ENCODE measurements around the gene BIRC5.

The BIRC5 gene

DNA sequence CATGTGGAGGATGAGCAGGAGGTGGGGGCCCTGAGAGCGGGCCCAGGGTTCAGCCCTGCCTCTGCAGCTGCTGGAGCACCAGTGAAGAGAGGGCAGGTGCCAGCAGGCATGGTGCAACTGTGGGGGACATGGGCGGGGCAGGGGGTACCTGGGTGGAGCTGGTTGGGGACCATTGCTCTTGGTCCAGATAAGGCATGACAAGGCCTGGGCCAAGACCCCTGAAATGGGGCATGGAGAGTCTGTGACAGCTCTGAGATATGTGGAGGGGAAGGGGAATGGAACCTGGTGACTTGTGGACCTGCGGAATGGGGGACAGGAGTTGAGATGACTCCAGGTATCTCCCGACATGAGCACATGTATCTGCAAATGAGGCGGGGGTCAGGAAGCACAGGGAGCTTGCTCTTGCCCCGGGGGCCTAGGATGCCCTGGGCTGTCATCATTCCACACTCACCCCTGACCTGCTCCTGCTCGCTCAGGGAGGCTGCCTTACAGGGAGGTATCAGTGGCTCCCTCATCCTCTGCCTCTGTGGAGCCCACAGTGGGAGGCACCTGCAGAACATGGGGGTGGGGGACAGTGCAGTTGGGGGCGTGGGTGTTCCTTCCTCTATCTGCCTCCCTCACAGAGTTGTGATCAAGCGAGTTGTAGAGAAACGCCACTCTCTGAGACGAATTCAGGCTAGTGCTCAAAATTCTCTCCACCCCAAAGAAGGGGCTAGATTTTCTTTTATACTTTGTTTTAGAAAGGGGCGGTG is 57.5 kb downstream of the BIRC5 start:
- TF ChIP-seq, protein P1, sequence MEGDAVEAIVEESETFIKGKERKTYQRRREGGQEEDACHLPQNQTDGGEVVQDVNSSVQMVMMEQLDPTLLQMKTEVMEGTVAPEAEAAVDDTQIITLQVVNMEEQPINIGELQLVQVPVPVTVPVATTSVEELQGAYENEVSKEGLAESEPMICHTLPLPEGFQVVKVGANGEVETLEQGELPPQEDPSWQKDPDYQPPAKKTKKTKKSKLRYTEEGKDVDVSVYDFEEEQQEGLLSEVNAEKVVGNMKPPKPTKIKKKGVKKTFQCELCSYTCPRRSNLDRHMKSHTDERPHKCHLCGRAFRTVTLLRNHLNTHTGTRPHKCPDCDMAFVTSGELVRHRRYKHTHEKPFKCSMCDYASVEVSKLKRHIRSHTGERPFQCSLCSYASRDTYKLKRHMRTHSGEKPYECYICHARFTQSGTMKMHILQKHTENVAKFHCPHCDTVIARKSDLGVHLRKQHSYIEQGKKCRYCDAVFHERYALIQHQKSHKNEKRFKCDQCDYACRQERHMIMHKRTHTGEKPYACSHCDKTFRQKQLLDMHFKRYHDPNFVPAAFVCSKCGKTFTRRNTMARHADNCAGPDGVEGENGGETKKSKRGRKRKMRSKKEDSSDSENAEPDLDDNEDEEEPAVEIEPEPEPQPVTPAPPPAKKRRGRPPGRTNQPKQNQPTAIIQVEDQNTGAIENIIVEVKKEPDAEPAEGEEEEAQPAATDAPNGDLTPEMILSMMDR (IDR thresholded peaks at IDR 0.05; ENCODE audit: low read depth, low read length, missing control alignments) = no peak
- no peak overlapping the region for H3K4me3 ChIP-seq (ENCODE audit: low read depth, low read length)
- no peak for DNase-seq (ENCODE audit: low read depth)

DNA sequence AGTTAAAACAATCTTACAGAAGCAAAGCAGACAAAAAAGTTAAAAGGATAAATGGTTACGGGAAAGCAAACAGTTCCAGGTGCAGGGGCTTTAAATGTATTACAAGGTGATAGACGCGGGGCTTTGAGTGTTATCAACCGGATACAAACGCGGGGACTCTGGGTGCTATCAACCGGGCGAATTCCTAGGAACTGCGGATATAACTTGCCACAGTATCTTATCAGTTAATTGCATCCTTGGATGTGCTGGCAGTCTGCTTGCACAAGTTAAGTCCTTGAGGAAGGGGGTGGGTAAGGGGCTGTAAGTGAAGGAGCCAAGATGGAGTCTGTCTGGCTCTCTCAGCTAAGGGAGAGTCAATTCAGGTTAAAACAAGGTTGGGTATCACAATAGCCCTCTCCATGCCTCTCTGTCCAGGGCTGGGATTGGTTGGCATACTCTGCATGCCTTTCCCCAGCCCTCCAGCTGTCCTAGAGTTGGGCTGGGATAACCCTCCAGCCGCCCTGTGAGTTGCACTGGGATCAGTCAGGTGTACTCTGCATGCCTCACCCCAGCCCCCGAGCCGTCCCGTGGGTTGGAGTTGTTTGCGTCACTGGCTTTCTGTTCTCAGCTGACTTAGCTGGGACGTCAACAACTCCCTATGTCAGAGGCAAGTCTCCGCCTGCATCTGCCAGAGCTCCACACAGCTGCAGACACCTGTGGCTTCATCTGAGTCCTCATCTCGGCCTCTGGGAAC is 58.3 kb downstream of the BIRC5 start:
- no peak for DNase-seq (ENCODE audit: low read depth)
- TF ChIP-seq, protein P1 (IDR thresholded peaks at IDR 0.05; ENCODE audit: low read depth, low read length, missing control alignments) = no peak
- H3K4me3 ChIP-seq (ENCODE audit: low read depth, low read length) = no peak overlapping the region

DNA sequence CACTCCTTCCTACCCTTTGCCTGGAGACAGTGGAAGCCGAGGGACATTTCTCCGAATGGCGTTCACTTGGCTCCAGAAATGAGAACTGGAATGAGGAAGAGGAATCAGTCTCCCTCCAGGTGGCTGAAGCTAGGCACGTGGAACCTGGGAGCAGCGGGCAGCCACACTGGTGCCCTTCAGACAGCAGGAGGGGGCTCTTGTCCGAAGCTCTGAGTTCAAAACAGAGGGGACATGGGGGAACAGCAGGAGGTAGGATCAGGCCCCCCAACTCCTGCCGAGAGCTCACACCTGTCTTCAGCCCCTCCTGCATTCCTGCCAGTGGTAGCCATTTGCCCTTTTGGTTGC is 58.8 kb downstream of the BIRC5 start:
- TF ChIP-seq, protein P1 (IDR thresholded peaks at IDR 0.05; ENCODE audit: low read depth, low read length, missing control alignments) = no peak
- no peak overlapping the region for H3K4me3 ChIP-seq (ENCODE audit: low read depth, low read length)
- no peak for DNase-seq (ENCODE audit: low read depth)

DNA sequence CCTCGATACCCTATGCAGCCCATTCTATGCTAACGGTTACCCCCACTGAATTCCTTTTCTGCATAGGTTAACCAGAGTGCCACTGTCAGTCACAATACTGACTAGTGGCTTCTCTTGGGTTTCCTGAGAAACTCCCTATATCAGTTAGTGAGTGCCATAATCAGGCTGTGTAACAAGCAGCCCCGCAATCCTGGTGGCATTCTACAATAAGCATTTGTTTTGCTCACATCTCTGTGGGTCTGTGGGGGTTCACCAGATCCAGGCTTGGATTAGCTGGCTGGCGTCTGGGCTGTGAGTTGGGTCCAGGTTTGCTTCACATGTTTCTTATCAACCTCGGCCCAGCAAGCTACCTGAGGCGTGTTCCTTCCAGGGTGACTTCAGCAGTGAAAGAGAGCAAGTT is 59.8 kb downstream of the BIRC5 start:
- TF ChIP-seq, protein P1 (IDR thresholded peaks at IDR 0.05; ENCODE audit: low read depth, low read length, missing control alignments) = no peak
- no peak for DNase-seq (ENCODE audit: low read depth)
- H3K4me3 ChIP-seq (ENCODE audit: low read depth, low read length) = no peak overlapping the region

All from GM12864 (cell line).